ENCODE measurements around the gene PIK3R3.
A peak's percentile ranks its signal among the peaks of the same experiment; 100 is the strongest.

Gene PIK3R3

GRCh38 chr1:46153732-46154131 is 21.3 kb upstream of the PIK3R3 start:
- no peak for DNase-seq

DNA sequence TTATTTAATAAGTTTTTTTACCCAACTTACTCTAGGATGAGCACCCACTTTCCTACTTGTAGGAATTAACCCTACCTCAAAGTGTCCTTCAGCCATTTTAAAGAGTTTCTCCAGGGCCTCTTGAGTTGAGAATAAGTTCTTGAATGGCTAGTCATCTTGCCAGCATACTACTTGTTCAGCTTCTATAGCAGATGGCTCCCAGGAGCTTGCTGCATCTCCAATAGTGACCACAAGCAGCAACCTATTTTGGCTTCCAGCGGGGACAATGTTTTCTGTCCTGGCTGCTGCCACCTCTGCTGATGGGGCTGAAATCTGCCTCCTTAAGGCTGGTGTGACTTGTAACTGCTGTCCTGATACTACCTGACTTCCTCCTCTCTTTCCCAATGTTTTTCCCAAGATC is 20.8 kb upstream of the PIK3R3 start:
- DNase-seq, result no peak

DNA sequence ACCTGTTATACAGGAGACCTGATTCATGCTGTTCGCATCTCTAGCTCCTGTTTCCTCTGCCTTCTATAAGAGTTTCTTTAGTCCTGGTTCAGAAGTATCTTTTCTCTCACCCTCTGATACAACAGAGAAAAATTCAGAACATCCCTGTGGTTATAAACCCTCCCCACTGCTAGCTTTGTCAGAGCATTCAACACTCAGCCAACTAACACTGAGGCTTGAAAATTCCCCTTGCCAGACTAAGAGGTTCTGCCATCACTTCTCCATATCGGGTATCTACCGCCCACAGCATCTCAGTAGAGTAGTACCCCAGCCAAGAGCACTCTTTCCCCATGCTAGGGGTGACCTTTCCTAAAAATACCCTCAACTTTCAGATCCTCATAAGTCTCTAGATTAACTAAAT is 19.6 kb upstream of the PIK3R3 start:
- DNase-seq, result peak; percentile 74

GRCh38 chr1:46150085-46150484 is 17.7 kb upstream of the PIK3R3 start:
- no peak for DNase-seq

DNA sequence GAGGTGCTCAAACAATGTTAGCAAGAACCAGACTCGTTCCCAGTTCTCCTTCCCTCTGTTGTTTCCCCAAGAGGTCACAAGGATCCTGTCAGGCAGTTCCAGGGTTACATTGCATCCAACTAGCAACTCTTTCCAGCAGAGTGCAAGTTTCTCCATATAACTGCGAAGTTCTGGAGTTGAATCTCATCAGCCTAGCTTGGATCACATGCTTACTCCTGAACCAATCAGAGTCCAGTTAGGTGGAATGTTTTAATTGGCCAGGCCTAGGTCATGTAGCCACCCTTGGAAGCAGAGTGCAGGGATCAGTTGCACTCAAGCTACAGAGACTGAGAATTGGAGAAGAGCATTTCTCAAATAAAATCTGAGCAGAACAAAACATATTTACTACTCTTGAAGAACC is 15.9 kb upstream of the PIK3R3 start:
- DNase-seq, result no peak

- no peak for DNase-seq
Measured at GRCh38 chr1:46137916-46138315, 5.5 kb upstream of the PIK3R3 start.

GRCh38 chr1:46136711-46137110 is 4.3 kb upstream of the PIK3R3 start:
- DNase-seq, result no peak

DNA sequence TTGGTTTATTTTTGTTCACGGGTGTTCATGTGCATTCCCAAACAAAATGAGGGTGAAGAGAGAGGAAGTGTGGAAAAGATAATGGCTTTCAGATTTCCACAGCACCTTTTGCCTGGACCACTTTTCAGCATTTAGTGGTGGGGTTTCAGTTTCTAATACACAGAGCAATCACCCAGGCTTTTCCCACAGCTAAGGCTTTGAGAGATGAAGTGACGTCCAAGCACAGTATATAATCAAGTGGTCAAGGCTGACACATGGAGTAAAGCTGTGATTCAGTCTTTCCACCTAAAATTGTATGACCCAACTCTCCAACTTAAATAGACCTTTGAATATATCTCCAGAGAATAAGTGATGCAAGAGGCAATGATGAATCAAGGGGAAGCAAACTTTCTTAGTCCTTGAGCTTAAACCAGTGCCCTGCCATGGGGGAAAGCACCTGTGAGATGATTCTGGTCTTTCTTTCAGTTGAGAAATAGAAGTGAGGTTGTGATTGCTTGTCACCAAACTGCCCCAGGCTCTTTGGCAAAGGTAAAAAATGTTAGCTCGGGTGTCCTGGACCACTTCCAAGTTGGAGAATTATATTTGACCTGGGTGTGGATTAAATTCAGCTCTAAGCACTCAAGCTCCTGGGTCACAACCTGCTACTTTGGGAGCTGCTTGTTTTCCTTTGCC is 2.4 kb upstream of the PIK3R3 start:
- no peak for DNase-seq

- DNase-seq, result no peak
Measured at GRCh38 chr1:46133781-46134350, 1.4 kb upstream of the PIK3R3 start.

GRCh38 chr1:46133181-46133658 is 791 bp upstream of the PIK3R3 start:
- DNase-seq, result no peak

GRCh38 chr1:46131712-46132528 is 509 bp downstream of the PIK3R3 start:
- DNase-seq, result peak; percentile 15

GRCh38 chr1:46131093-46131492 is 1.3 kb downstream of the PIK3R3 start:
- DNase-seq, result no peak

DNA sequence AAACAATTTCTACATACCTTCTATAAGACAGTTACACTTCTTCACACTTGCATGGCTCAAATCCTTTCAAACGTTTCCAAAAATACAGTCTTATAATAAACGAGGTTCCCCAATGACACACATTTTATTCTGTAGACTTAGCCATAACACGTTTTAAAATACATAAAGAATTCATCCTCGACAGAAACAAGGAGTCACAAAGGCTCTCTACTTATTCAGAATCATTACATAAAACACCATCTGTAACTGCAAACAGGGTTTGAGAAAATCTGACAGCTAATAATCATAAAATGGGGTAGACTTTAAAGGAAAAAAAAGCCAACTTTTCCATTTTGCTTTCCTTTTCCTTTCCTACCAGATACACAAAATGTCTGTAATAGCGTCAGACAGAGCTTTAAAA is 1.8 kb downstream of the PIK3R3 start:
- DNase-seq, result no peak

DNA sequence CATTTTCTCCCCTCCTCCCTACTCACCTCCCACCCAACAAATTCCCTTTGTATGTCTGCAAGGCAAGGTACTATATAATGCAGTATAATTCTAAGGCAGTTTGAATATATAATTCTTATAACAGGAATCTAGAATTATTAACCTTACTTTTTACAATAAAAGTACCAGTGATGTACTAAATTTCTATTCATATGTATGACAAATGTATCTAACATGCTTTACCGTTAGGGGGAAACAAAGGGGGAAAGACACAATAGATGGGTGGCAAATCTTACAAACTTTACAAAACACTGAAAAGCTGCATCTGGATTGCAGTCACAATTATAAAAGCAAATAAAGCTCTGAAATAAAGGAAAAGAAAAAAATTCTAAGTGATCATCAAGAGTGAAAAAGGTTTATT is 2.3 kb downstream of the PIK3R3 start:
- DNase-seq, result no peak

GRCh38 chr1:46128344-46128743 is 4.1 kb downstream of the PIK3R3 start:
- DNase-seq, result no peak

GRCh38 chr1:46118856-46119255 is 13.6 kb downstream of the PIK3R3 start:
- DNase-seq, result no peak

- DNase-seq, result no peak
Measured at GRCh38 chr1:46117810-46118494, 14.5 kb downstream of the PIK3R3 start.

GRCh38 chr1:46114925-46115603 is 17.4 kb downstream of the PIK3R3 start:
- no peak for DNase-seq

DNA sequence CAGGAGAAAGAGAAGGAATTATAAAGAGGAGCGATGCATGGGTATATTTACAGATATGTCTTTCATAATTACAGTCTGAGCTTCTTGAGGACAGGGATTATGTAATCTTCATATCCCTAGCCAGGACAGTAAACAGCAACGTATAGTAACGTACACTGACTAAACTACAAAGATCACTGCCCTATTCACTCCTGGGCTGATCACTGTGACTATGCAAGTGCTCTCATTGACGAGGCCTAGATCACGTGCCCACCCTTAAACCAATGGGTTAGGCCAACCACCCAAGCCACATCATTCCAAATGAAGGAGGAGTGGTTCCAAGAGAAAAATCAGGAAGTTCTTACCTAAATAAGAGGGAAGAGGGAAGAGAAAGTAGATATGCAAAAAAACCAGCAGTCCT is 18.5 kb downstream of the PIK3R3 start:
- DNase-seq, result no peak

DNA sequence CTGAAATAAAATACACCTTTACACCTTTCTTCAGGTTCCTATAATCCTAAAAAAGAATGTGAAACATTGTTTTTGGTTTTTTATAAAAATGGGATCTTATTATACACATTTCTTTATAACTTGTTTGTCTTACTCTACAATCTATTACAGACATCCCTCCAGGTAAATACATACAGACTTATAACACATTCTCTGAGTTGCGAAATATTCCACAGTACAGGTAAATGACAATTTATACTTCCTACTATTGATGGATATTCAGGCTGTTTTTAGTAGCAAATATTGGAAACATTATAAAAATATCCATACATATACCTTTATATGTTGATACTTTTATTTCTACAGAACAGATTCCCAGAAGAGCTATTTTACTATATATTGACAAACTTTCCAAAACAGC is 20.3 kb downstream of the PIK3R3 start:
- no peak for DNase-seq

- no peak for DNase-seq
Measured at GRCh38 chr1:46110521-46110920, 21.9 kb downstream of the PIK3R3 start.

GRCh38 chr1:46102769-46103476 is 29.5 kb downstream of the PIK3R3 start:
- no peak for DNase-seq

Data from kidney glomerular epithelial cell (primary cell).